ENCODE results near the gene FRMD1. TPM values are rescaled to one million over a fixed set of nuclear protein-coding genes. Genes with fewer than 3 reads are reported as not detected.
"Not testable (repeated sequence)": the region's sequence is repeated elsewhere in the genome, so short reads cannot be mapped to it uniquely, and the experiment has no call there.

Gene FRMD1
- total RNA-seq, 2 donors from 2014 or later: 22.8 to 35.5 TPM

GRCh38 chr6:168086066-168086465, 7.1 kb upstream of the FRMD1 start:
- no peak for ATAC-seq
- intact Hi-C loops (cut with DNase I, micrococcal nuclease): no loop called here

GRCh38 chr6:168084465-168085160, 5.6 kb upstream of the FRMD1 start:
- DNase-seq: no peak
- intact Hi-C loops (cut with DNase I, micrococcal nuclease): no loop called here
- no peak for ATAC-seq

More at GRCh38 chr6:168086066-168086465, 7.1 kb upstream of the FRMD1 start:
- DNase-seq: no peak

GRCh38 chr6:168083514-168083885, 4.5 kb upstream of the FRMD1 start:
- ATAC-seq (no peak), DNase-seq (no peak)
- intact Hi-C loops (cut with DNase I, micrococcal nuclease): no loop called here

- DNase-seq (no peak), ATAC-seq (peak; percentile 9)
- intact Hi-C loops (cut with DNase I, micrococcal nuclease): no loop called here
Measured at GRCh38 chr6:168082860-168083513, 4.0 kb upstream of the FRMD1 start.

- ATAC-seq (peak; percentile 19), DNase-seq (no peak)
- intact Hi-C loops (cut with DNase I, micrococcal nuclease): no loop called here
Measured at GRCh38 chr6:168081858-168082546, 3.0 kb upstream of the FRMD1 start.

- no peak for ATAC-seq
- intact Hi-C loops (cut with DNase I, micrococcal nuclease): no loop called here
Measured at GRCh38 chr6:168080393-168081077, 1.5 kb upstream of the FRMD1 start.

GRCh38 chr6:168078175-168078942, 653 bp downstream of the FRMD1 start:
- ATAC-seq (peak; percentile 59), DNase-seq (peak; percentile 58 to 61)
- intact Hi-C loops (cut with DNase I, micrococcal nuclease): no loop called here

More at GRCh38 chr6:168080393-168081077, 1.5 kb upstream of the FRMD1 start:
- DNase-seq: no peak

GRCh38 chr6:168077401-168077800, 1.6 kb downstream of the FRMD1 start:
- DNase-seq; intact Hi-C loops (cut with DNase I, micrococcal nuclease); ATAC-seq: not testable (repeated sequence)

GRCh38 chr6:168075787-168076202, 3.2 kb downstream of the FRMD1 start:
- intact Hi-C loops (cut with DNase I, micrococcal nuclease): no loop called here
- no peak for DNase-seq
- no peak for ATAC-seq

- DNase-seq (no peak), ATAC-seq (no peak)
- intact Hi-C loops (cut with DNase I, micrococcal nuclease): no loop called here
Measured at GRCh38 chr6:168075216-168075615, 3.8 kb downstream of the FRMD1 start.

GRCh38 chr6:168073937-168074730, 4.9 kb downstream of the FRMD1 start:
- intact Hi-C loops (cut with DNase I, micrococcal nuclease): no loop called here
- no peak for ATAC-seq

GRCh38 chr6:168072730-168073129, 6.3 kb downstream of the FRMD1 start:
- DNase-seq (no peak), ATAC-seq (no peak)
- intact Hi-C loops (cut with DNase I, micrococcal nuclease): no loop called here

More at GRCh38 chr6:168073937-168074730, 4.9 kb downstream of the FRMD1 start:
- no peak for DNase-seq

GRCh38 chr6:168072261-168072660, 6.8 kb downstream of the FRMD1 start:
- DNase-seq: no peak
- intact Hi-C loops (cut with DNase I, micrococcal nuclease): no loop called here
- no peak for ATAC-seq

- DNase-seq: no peak
Measured at GRCh38 chr6:168071620-168072019, 7.4 kb downstream of the FRMD1 start.

GRCh38 chr6:168070804-168071203, 8.2 kb downstream of the FRMD1 start:
- ATAC-seq: no peak
- no peak for DNase-seq
- intact Hi-C loops (cut with DNase I, micrococcal nuclease): no loop called here

More at GRCh38 chr6:168071620-168072019, 7.4 kb downstream of the FRMD1 start:
- ATAC-seq: no peak
- intact Hi-C loops (cut with DNase I, micrococcal nuclease): no loop called here

- intact Hi-C loops (cut with DNase I, micrococcal nuclease): no loop called here
- no peak for DNase-seq
- ATAC-seq: no peak
Measured at GRCh38 chr6:168067081-168067759, 11.8 kb downstream of the FRMD1 start.

GRCh38 chr6:168064226-168064807, 14.7 kb downstream of the FRMD1 start:
- ATAC-seq (no peak), DNase-seq (no peak)
- intact Hi-C loops (cut with DNase I, micrococcal nuclease): no loop called here

All from left colon (tissue), 2 donors.